Adrenal gland (tissue), 12 donors: ENCODE results near the gene PDXP. TPM values are rescaled to one million over a fixed set of nuclear protein-coding genes. Genes with fewer than 3 reads are reported as not detected.

Source experiments
- DNase-seq, 7 donors: peaks; one replicate each; pipeline ENCODE4 v3.0.0-alpha.2; 2019 to 2020
- H3K27ac ChIP-seq, 5 donors: fragments of 200-600 bp; sonication (generic) in 4 of 5; 1 replicate in 3 of 5; 2 replicates in 2 of 5; pipeline versions ENCODE4 v1.5.1 to v1.8.0; 2016 to 2020; ENCODE audit warnings: mild to moderate bottlenecking in 1 of 5
- H3K27me3 ChIP-seq: fragments of 200-600 bp; 2 replicates; pipeline ENCODE4 v1.8.0; 2021
- H3K36me3 ChIP-seq, 2 donors: fragments of 200-600 bp; replicated peaks in 1 of 2; 1 replicate in 1 of 2; 2 replicates in 1 of 2; pipeline versions ENCODE4 v1.5.1 to v1.8.0; 2018 to 2022
- H3K4me1 ChIP-seq, 2 donors: fragments of 200-600 bp; replicated peaks in 1 of 2; 1 replicate in 1 of 2; 2 replicates in 1 of 2; pipeline versions ENCODE4 v1.5.1 to v1.8.0; 2018 to 2021
- H3K4me3 ChIP-seq, 4 donors: fragments of 200-600 bp; sonication (generic) in 3 of 4; one replicate each; pipeline ENCODE4 v1.5.1; 2016 to 2018
- H3K9me3 ChIP-seq, 3 donors: fragments of 200-600 bp; sonication (generic) in 1 of 3; replicated peaks in 1 of 3; 1 replicate in 2 of 3; 2 replicates in 1 of 3; pipeline versions ENCODE4 v1.5.1 to v1.8.0; 2016 to 2021
- POLR2A ChIP-seq, 2 donors: fragments of 450-650 bp; IDR thresholded peaks; one replicate each; pipeline ENCODE4 v1.6.1; 2017; ENCODE audit warnings: antibody characterized with exemption in 2 of 2, mild to moderate bottlenecking in 2 of 2, moderate library complexity in 1 of 2
- WGBS, 4 donors: extraction: QIAGEN DNeasy Blood & Tissue Kit in 2 of 4; methylation state at CpG; one replicate each; pipeline versions ENCODE4 v1.1.5 to v1.1.7; 2013 to 2017; 5-methylcytosine and 5-hydroxymethylcytosine counted together
- intact Hi-C, 2 donors: fragments of 100-400 bp; cut with DNase I; formaldehyde crosslinking; loops; one replicate each; pipeline versions ENCODE4 v1.14.1 to v1.15.0; 2022 to 2023
- polyA plus RNA-seq, 3 donors: library from polyadenylated mRNA; stranded (reverse); fragments of 200-250 nt in 2 of 3; fragments of 350-450 nt in 1 of 3; fragmentation: Illumina TruSeq in 1 of 3; extraction: RNeasy Lipid Tissue Mini Kit (QIAGEN cat#74804) in 1 of 3; gene quantifications; one replicate each; pipeline ENCODE4 v1.2.3, GENCODE V29; 2013 to 2014
- total RNA-seq, 9 donors: library from RNA; depleted of rRNA in 4 of 9; stranded (reverse); fragments of >200 nt in 4 of 9; fragments of 120-200 nt in 1 of 9; fragmentation: NEBNext Ultra II Directional in 1 of 9; extraction: Animal tissue kit (Norgen Biotek cat#: 25700) in 1 of 9; gene quantifications; one replicate each; pipeline versions ENCODE4 v1.1.0 to v1.2.4, GENCODE V29; 2013 to 2023
- TF ChIP-seq, protein P1 (sequence below), 6 experiments: fragments of 450-650 bp in 4 of 6; fragments of 200-600 bp in 2 of 6; sonication (generic) in 1 of 6; IDR thresholded peaks; 1 replicate in 5 of 6; 2 replicates in 1 of 6; pipeline versions ENCODE4 v1.5.1 to v1.8.0; 2016 to 2021; ENCODE audit warnings: antibody characterized with exemption in 6 of 6, mild to moderate bottlenecking in 2 of 6, moderate library complexity in 1 of 6
- donor health status: healthy with polysubstance abuse.
- donor health status: Bipolar disorder and iron deficiency.
- donor health status: DM: yes; HTN: yes; CAD: no.
- donor health status: DM: no; HTN: no; CAD: no.
- donor health status: DM: no; HTN: no; CAD: no.
- donor health status: DM: yes; HTN: yes; CAD: no.

PDXP gene
- total and polyA plus RNA-seq, 12 donors, result 10.0 to 49.7 (median 20.2) TPM

- TF ChIP-seq, protein P1, sequence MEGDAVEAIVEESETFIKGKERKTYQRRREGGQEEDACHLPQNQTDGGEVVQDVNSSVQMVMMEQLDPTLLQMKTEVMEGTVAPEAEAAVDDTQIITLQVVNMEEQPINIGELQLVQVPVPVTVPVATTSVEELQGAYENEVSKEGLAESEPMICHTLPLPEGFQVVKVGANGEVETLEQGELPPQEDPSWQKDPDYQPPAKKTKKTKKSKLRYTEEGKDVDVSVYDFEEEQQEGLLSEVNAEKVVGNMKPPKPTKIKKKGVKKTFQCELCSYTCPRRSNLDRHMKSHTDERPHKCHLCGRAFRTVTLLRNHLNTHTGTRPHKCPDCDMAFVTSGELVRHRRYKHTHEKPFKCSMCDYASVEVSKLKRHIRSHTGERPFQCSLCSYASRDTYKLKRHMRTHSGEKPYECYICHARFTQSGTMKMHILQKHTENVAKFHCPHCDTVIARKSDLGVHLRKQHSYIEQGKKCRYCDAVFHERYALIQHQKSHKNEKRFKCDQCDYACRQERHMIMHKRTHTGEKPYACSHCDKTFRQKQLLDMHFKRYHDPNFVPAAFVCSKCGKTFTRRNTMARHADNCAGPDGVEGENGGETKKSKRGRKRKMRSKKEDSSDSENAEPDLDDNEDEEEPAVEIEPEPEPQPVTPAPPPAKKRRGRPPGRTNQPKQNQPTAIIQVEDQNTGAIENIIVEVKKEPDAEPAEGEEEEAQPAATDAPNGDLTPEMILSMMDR (IDR thresholded peaks at IDR 0.05), result no peak
- no peak for TF ChIP-seq POLR2A (IDR thresholded peaks at IDR 0.05)
- no peaks in the 10 kb centered on the region for H3K27me3 ChIP-seq
These were observed 18.5 kb upstream of the PDXP start for GRCh38 chr22:37639771-37640590.

DNA sequence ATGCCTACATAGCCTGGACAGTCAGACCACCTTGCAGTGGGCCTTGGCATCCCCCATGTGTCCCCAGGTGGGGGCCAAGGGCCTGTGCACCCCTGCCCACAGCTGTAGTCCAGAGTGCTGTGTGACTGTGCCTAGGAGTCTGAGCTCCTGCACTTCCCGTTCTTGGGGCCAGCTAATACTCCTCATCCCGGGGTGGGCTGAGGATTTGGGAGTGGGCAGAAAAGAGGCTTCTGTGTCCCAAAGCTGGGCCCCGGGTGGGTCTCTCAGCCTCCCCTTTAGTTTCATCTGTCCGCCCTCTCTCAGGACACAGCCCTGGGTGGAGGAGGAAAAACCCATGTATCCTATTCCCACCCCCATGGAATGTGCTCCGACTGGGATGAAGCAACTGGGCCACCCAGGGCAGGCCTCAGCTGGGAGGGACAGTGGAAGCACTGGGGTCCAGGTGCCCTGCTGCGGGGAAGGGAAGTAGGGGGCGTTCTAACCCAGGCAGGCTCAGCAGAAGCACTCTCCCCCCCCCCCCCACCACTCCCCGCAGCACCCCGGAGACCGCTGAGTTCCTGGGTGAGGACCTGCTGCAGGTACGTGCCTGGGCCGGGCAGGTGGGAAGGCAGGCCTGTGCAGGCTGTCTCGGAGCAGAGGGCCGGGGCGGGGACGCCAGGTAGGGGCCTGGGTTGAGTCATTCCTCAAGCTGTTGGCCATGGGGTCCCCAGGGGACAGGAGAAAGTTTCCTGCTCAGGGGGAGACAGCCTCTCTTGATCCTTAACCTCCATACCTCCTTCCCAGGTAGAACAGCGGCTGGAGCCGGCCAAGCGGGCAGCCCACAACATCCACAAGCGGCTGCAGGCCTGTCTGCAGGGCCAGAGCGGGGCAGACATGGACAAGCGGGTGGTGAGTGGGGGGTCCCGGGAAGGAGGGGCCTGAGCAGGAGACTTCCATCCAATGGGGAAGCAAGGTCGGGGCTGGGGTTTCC, 17.6 kb upstream of the PDXP start:
- 59 to 76% (median 70%) methylated on average over 12 to 24 of the region's 24 CpGs for WGBS, 4 donors
- intact Hi-C loops, result loop anchor here (5.0 to 10.0 kb wide), 3 partner anchors 41 to 154 kb away; no protein-coding TSS in a partner anchor
- Histone ChIP-seq H3K4me3 (peak overlapping the region in 1 of 4 donors; percentile 61), H3K4me1 (peaks cover 0 to 31% of the 10 kb centered on the region in 2 donors), H3K27ac (peak overlapping the region in 1 of 5 donors; percentile 86), H3K27me3 (no peaks in the 10 kb centered on the region), H3K36me3 (no peaks in the 10 kb centered on the region), H3K9me3 (no peaks in the 10 kb centered on the region)
- DNase-seq, result no peak
- TF ChIP-seq, protein P1 (IDR thresholded peaks at IDR 0.05), result no peak
- TF ChIP-seq POLR2A (IDR thresholded peaks at IDR 0.05), result no peak

More at GRCh38 chr22:37639771-37640590, 18.5 kb upstream of the PDXP start:
- DNase-seq, result no peak
- Histone ChIP-seq H3K4me1 (peaks cover 0 to 35% of the 10 kb centered on the region in 2 donors), H3K4me3 (peak overlapping the region in 2 of 4 donors; percentile 17 to 61), H3K27ac (peak overlapping the region in 2 of 5 donors; percentile 47 to 86), H3K9me3 (no peaks in the 10 kb centered on the region), H3K36me3 (no peaks in the 10 kb centered on the region)
- 0 to 23% (median 11%) methylated on average over 3 to 27 of the region's 27 CpGs for WGBS, 4 donors
- intact Hi-C loops, result loop anchor here (5.0 to 10.0 kb wide), 3 partner anchors 42 to 155 kb away; no protein-coding TSS in a partner anchor

GRCh38 chr22:37641561-37641949, 17.0 kb upstream of the PDXP start:
- no peaks in the 10 kb centered on the region for H3K9me3 ChIP-seq
- WGBS, 4 donors, result 75 to 85% (median 82%) methylated on average over 5 of the region's 5 CpGs
- TF ChIP-seq POLR2A (IDR thresholded peaks at IDR 0.05), result no peak
- TF ChIP-seq, protein P1 (IDR thresholded peaks at IDR 0.05), result no peak
- H3K27me3 ChIP-seq, result no peaks in the 10 kb centered on the region
- intact Hi-C loops, result loop anchor here (5.0 to 10.0 kb wide), 3 partner anchors 41 to 153 kb away; no protein-coding TSS in a partner anchor
- DNase-seq, result peak in 1 of 7 donors; percentile 48
- no peak overlapping the region for H3K4me3 ChIP-seq
- H3K4me1 ChIP-seq, result peaks cover 0 to 31% of the 10 kb centered on the region in 2 donors
- H3K36me3 ChIP-seq, result no peaks in the 10 kb centered on the region
- H3K27ac ChIP-seq, result no peak overlapping the region
